Endothelial cell of umbilical vein (primary cell): ENCODE data around the gene ADAM33. TPM values are rescaled to one million over a fixed set of nuclear protein-coding genes. Genes with fewer than 3 reads are reported as not detected.

Experiments used
- BruUV-seq: library from RNA; stranded (reverse); fragments of 400-500 nt; replicated peaks from 2 replicates; lab custom pipeline; 2021; lab: Mats Ljungman, UMichigan
- CTCF ChIA-PET: fragments of 300-600, 350-600 bp; sonication (Branson Sonifier 250); formaldehyde crosslinking; loops from one replicate; lab custom pipeline; 2021; ENCODE audit warnings: antibody characterized with exemption, inconsistent platforms; lab: Charles Lee
- POLR2A ChIA-PET: fragments of 300-600, 350-600 bp; sonication (Branson Sonifier 250); formaldehyde crosslinking; loops from one replicate; lab custom pipeline; 2021; ENCODE audit warnings: antibody characterized with exemption, inconsistent platforms; lab: Charles Lee
- DNase-seq: peaks from one replicate; pipeline ENCODE4 v3.0.0-alpha.2; 2011; ENCODE audit warnings: low read depth, low spot score
- FAIRE-seq: peaks from 2 replicates; lab custom pipeline; 2011; peaks lifted over from hg19 to GRCh38; lab: Jason Lieb, UNC
- H2AFZ ChIP-seq: 2 replicates; pipeline ENCODE4 v1.6.0; 2012; ENCODE audit warnings: low read depth, low read length, control low read depth, inconsistent platforms
- H3K27ac ChIP-seq: 2 replicates; pipeline ENCODE4 v1.5.1; 2011; ENCODE audit warnings: low read depth, mild to moderate bottlenecking, control low read depth, low read length, moderate library complexity; ENCODE audit not compliant: insufficient read depth
- H3K27me3 ChIP-seq, 2 experiments: 2 replicates each; pipeline versions ENCODE4 v1.6.0 to v1.6.1; 2011; ENCODE audit warnings: low read length in 2 of 2, mixed read lengths in 1 of 2; ENCODE audit not compliant: control insufficient read depth in 2 of 2, insufficient read depth in 2 of 2
- H3K36me3 ChIP-seq, 2 experiments: 2 replicates in 1 of 2; 3 replicates in 1 of 2; pipeline ENCODE4 v1.5.1; 2011; ENCODE audit warnings: low read length in 2 of 2, mild to moderate bottlenecking in 1 of 2, moderate library complexity in 1 of 2; ENCODE audit not compliant: control insufficient read depth in 2 of 2, insufficient read depth in 2 of 2; ENCODE audit errors: extremely low read depth in 1 of 2
- H3K4me1 ChIP-seq: 3 replicates; pipeline ENCODE4 v1.5.1; 2011; ENCODE audit warnings: mild to moderate bottlenecking, low read length; ENCODE audit not compliant: control insufficient read depth, insufficient read depth; ENCODE audit errors: extremely low read depth
- H3K4me2 ChIP-seq: 2 replicates; pipeline ENCODE4 v1.6.1; 2011; ENCODE audit warnings: low read length, control low read depth, mixed read lengths; ENCODE audit not compliant: insufficient read depth
- H3K4me3 ChIP-seq, 3 experiments: fragments of 200-600 bp in 1 of 3; sonication (generic), shearing (Covaris generic) in 1 of 3; replicated peaks in 1 of 3; 2 replicates each; pipeline ENCODE4 v1.5.1; 2011 to 2016; ENCODE audit warnings: control low read depth in 3 of 3, low read length in 3 of 3, mild to moderate bottlenecking in 2 of 3, inconsistent platforms in 1 of 3, low read depth in 1 of 3, moderate library complexity in 1 of 3; ENCODE audit not compliant: insufficient read depth in 1 of 3
- H3K79me2 ChIP-seq: 2 replicates; pipeline ENCODE4 v1.6.0; 2012; ENCODE audit warnings: low read length, inconsistent platforms; ENCODE audit not compliant: control insufficient read depth, insufficient read depth
- H3K9ac ChIP-seq: replicated peaks from 2 replicates; pipeline ENCODE3; 2011; ENCODE audit warnings: low read length, control low read depth; ENCODE audit not compliant: insufficient read depth; ENCODE audit errors: extremely low read depth
- H3K9me1 ChIP-seq: replicated peaks from 3 replicates; pipeline ENCODE4 v1.6.0; 2011; ENCODE audit warnings: mild to moderate bottlenecking, low read length; ENCODE audit not compliant: control insufficient read depth, insufficient read depth; ENCODE audit errors: extremely low read depth
- H3K9me3 ChIP-seq: replicated peaks from 2 replicates; pipeline ENCODE4 v1.5.1; 2012; ENCODE audit warnings: low read length, inconsistent platforms; ENCODE audit not compliant: control insufficient read depth, insufficient read depth
- H4K20me1 ChIP-seq: replicated peaks from 2 replicates; pipeline ENCODE3; 2011; ENCODE audit warnings: mild to moderate bottlenecking, low read length; ENCODE audit not compliant: control insufficient read depth, insufficient read depth; ENCODE audit errors: extremely low read depth
- CTCF ChIP-seq, 2 donors: IDR thresholded peaks; 1 replicate in 1 of 2; 2 replicates in 1 of 2; pipeline ENCODE4 v1.5.1; 2011; ENCODE audit warnings: low read length in 2 of 2, mild to moderate bottlenecking in 2 of 2, moderate library complexity in 2 of 2, control low read depth in 1 of 2, inconsistent platforms in 1 of 2, low read depth in 1 of 2; ENCODE audit not compliant: insufficient read depth in 1 of 2; ENCODE audit errors: extremely low read depth in 1 of 2
- EZH2 ChIP-seq: IDR thresholded peaks from 2 replicates; pipeline ENCODE4 v1.6.1; 2012; ENCODE audit warnings: borderline replicate concordance, low read depth, mild to moderate bottlenecking, moderate library complexity, low read length, inconsistent platforms; ENCODE audit not compliant: severe bottlenecking
- FOS ChIP-seq: IDR thresholded peaks from 2 replicates; pipeline ENCODE4 v1.6.1; 2011; ENCODE audit warnings: mild to moderate bottlenecking, low read length, moderate library complexity, borderline replicate concordance; ENCODE audit not compliant: insufficient read depth
- JUN ChIP-seq: IDR thresholded peaks from 2 replicates; pipeline ENCODE4 v1.6.1; 2011; ENCODE audit warnings: borderline replicate concordance, low read depth; ENCODE audit not compliant: insufficient read length, insufficient read depth
- MYC ChIP-seq: IDR thresholded peaks from one replicate; pipeline ENCODE4 v1.6.1; 2011; ENCODE audit warnings: mild to moderate bottlenecking, low read depth, low read length
- POLR2AphosphoS5 ChIP-seq: IDR thresholded peaks from 2 replicates; pipeline ENCODE4 v1.6.1; 2012; ENCODE audit warnings: low read depth, mild to moderate bottlenecking, control low read depth, low read length, moderate library complexity; ENCODE audit not compliant: insufficient read depth
- dilution Hi-C: fragments of 300-500 bp; cut with MboI; formaldehyde crosslinking; loops from one replicate; pipeline ENCODE4 v1.15.0; 2019; ENCODE audit warnings: low sequenced_read_pairs; ENCODE audit not compliant: extremely low pct_ligation_motif_present
- intact Hi-C: fragments of 100-400 bp; cut with micrococcal nuclease; formaldehyde crosslinking; loops from one replicate; pipeline ENCODE4 v1.10.0; 2022
- polyA plus RNA-seq, 4 experiments: library from polyadenylated mRNA; depleted of rRNA in 3 of 4; stranded (reverse) in 3 of 4; unstranded in 1 of 4; fragments of >200 nt; gene quantifications; 2 replicates each; pipeline versions ENCODE4 v1.2.1 to v1.2.3, GENCODE V29; 2011 to 2012; ENCODE audit warnings: missing spikeins in 1 of 4
- total RNA-seq: library from RNA; stranded (reverse); gene quantifications from 2 replicates; pipeline ENCODE4 v1.2.3, GENCODE V29; 2021
- TF ChIP-seq, protein P1 (sequence below): IDR thresholded peaks from 2 replicates; pipeline ENCODE4 v1.6.1; 2011; ENCODE audit not compliant: insufficient read depth, insufficient read length

The ADAM33 gene
- total and polyA plus RNA-seq, 2 donors (not counting 3 experiments of a cell fraction or from before 2014, with no cell fraction given) = 0.06 to 0.18 TPM

DNA sequence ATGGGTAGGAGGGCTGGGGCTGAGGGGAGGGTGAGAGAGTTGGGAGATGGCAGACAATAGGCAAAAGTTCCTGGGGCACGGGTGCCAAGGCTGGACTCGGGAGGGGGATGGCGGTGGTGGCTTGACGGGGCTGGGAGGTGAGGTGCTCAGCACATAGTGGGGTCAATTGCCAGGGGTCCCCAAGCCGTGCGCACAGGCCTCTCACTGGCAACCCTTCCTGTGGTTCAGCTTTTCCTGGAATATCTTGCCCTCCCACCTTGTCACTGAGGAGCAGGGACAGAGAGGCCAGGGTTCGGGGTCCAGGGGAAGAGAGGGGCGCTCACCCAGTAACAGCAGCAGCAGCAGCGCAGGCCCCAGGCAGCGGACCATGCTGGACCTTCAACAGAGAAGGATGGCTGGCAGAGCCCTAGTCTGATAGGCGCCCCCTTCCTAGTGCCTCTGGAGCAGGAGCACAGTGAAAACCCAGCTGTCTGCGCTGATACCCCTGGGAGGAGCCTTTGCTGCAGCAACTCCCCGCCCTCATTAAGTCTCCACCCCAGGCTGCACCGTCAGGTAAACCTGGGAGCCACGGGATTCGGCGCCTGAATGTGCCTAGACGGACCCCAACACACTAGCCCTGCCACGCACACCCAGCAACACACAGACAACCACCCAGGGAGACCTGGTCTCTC lies 18.6 kb downstream of the ADAM33 start, which contains the start of gene GFRA4:
TSS of gene GFRA4 (minus strand) at position 369 of the 671 bp plus-strand sequence. CDS start at position 369, 0 bp downstream.
- BruUV-seq = no TSS peak
- peaks cover 28 to 44% of the 10 kb centered on the region in 2 experiments for H3K27me3 ChIP-seq
- H3K9ac ChIP-seq = no peak within 1 kb of the TSS
- H3K36me3 ChIP-seq = no peaks in the 10 kb centered on the region
- H3K9me1 ChIP-seq = no peaks in the 10 kb centered on the region
- POLR2A ChIA-PET = no interaction called here
- CTCF ChIA-PET = interaction anchor here (0.7 kb wide), 1 partner anchor 14 kb away, joined by 3 read pairs; no protein-coding TSS in a partner anchor
- H3K9me3 ChIP-seq = no peaks in the 10 kb centered on the region
- TF ChIP-seq, protein P1, sequence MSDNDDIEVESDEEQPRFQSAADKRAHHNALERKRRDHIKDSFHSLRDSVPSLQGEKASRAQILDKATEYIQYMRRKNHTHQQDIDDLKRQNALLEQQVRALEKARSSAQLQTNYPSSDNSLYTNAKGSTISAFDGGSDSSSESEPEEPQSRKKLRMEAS = no peak
- TF ChIP-seq POLR2AphosphoS5 = no peak
- no peak for TF ChIP-seq JUN
- TF ChIP-seq FOS = no peak
- no peak for TF ChIP-seq CTCF (IDR thresholded peaks at IDR 0.05; ENCODE audit: extremely low read depth in 1 of 2, insufficient read depth in 1 of 2, low read depth in 1 of 2, low read length in 2 of 2)
- TF ChIP-seq EZH2 = no peak
- no peak for TF ChIP-seq MYC
- no peak within 1 kb of the TSS for H3K4me3 ChIP-seq
- H3K4me2 ChIP-seq = no peak within 1 kb of the TSS
- H2AFZ ChIP-seq = no peak within 1 kb of the TSS
- no peak for FAIRE-seq
- no peaks in the 10 kb centered on the region for H4K20me1 ChIP-seq
- no peaks in the 10 kb centered on the region for H3K4me1 ChIP-seq
- no peaks in the 10 kb centered on the region for H3K79me2 ChIP-seq
- DNase-seq = no peak
- intact Hi-C loops (no loop called here), dilution Hi-C loops (no loop called here)
- no peak within 1 kb of the TSS for H3K27ac ChIP-seq
